ENCODE results near the gene AKAP13. TPM values are rescaled to one million over a fixed set of nuclear protein-coding genes. Genes with fewer than 3 reads are reported as not detected.
A peak's percentile ranks its signal among the peaks of the same experiment; 100 is the strongest.

The AKAP13 gene
- total RNA-seq, 2 donors from 2014 or later: 105 to 106 TPM

GRCh38 chr15:85489773-85490493 lies 109.5 kb downstream of the AKAP13 start:
- no peak for DNase-seq (ENCODE audit: low spot score in 2 of 2)
- Mint-ChIP-seq H3K27ac (no peak overlapping the region), H3K9me3 (no peaks in the 10 kb centered on the region), H3K36me3 (peaks cover 7% of the 10 kb centered on the region in 2 donors)
- ATAC-seq: no peak

- peaks cover 7% of the 10 kb centered on the region in 2 donors for H3K36me3 Mint-ChIP-seq
- no peaks in the 10 kb centered on the region for H3K9me3 Mint-ChIP-seq
- DNase-seq (ENCODE audit: low spot score in 2 of 2): no peak
- no peak for ATAC-seq
- no peak overlapping the region for H3K27ac Mint-ChIP-seq
Measured at GRCh38 chr15:85490856-85491255, 110.5 kb downstream of the AKAP13 start.

GRCh38 chr15:85491691-85492090 lies 111.3 kb downstream of the AKAP13 start:
- DNase-seq (ENCODE audit: low spot score in 2 of 2) (no peak), ATAC-seq (no peak)
- Mint-ChIP-seq H3K36me3 (peaks cover 7% of the 10 kb centered on the region in 2 donors), H3K9me3 (no peaks in the 10 kb centered on the region), H3K27ac (no peak overlapping the region)

GRCh38 chr15:85492406-85492805 lies 112.0 kb downstream of the AKAP13 start:
- Mint-ChIP-seq H3K9me3 (no peaks in the 10 kb centered on the region), H3K36me3 (peaks cover 7% of the 10 kb centered on the region in 2 donors), H3K27ac (no peak overlapping the region)
- no peak for ATAC-seq
- no peak for DNase-seq (ENCODE audit: low spot score in 2 of 2)

GRCh38 chr15:85493260-85493659 lies 112.9 kb downstream of the AKAP13 start:
- H3K9me3 Mint-ChIP-seq: no peaks in the 10 kb centered on the region

GRCh38 chr15:85494048-85494777 lies 113.8 kb downstream of the AKAP13 start:
- Mint-ChIP-seq H3K27ac (no peak overlapping the region), H3K36me3 (no peaks in the 10 kb centered on the region), H3K9me3 (no peaks in the 10 kb centered on the region)
- ATAC-seq (no peak), DNase-seq (ENCODE audit: low spot score in 2 of 2) (no peak)

More at GRCh38 chr15:85493260-85493659, 112.9 kb downstream of the AKAP13 start:
- ATAC-seq (no peak), DNase-seq (ENCODE audit: low spot score in 2 of 2) (no peak)
- H3K36me3 Mint-ChIP-seq: peaks cover 2 to 3% of the 10 kb centered on the region in 2 donors
- H3K27ac Mint-ChIP-seq: no peak overlapping the region

GRCh38 chr15:85495096-85495495 lies 114.7 kb downstream of the AKAP13 start:
- no peaks in the 10 kb centered on the region for H3K9me3 Mint-ChIP-seq
- no peak overlapping the region for H3K27ac Mint-ChIP-seq
- DNase-seq (ENCODE audit: low spot score in 2 of 2): no peak
- no peak for ATAC-seq
- no peaks in the 10 kb centered on the region for H3K36me3 Mint-ChIP-seq

- H3K36me3 Mint-ChIP-seq: no peaks in the 10 kb centered on the region
- no peaks in the 10 kb centered on the region for H3K9me3 Mint-ChIP-seq
- no peak overlapping the region for H3K27ac Mint-ChIP-seq
- DNase-seq (ENCODE audit: low spot score in 2 of 2) (no peak), ATAC-seq (no peak)
Measured at GRCh38 chr15:85495544-85495943, 115.1 kb downstream of the AKAP13 start.

- ATAC-seq (no peak), DNase-seq (ENCODE audit: low spot score in 2 of 2) (no peak)
- Mint-ChIP-seq H3K36me3 (no peaks in the 10 kb centered on the region), H3K27ac (no peak overlapping the region), H3K9me3 (no peaks in the 10 kb centered on the region)
Measured at GRCh38 chr15:85496151-85496550, 115.7 kb downstream of the AKAP13 start.

GRCh38 chr15:85496551-85497171 lies 116.3 kb downstream of the AKAP13 start:
- no peak overlapping the region for H3K27ac Mint-ChIP-seq
- no peaks in the 10 kb centered on the region for H3K9me3 Mint-ChIP-seq
- DNase-seq (ENCODE audit: low spot score in 2 of 2): no peak
- no peak for ATAC-seq
- H3K36me3 Mint-ChIP-seq: no peaks in the 10 kb centered on the region

- no peaks in the 10 kb centered on the region for H3K9me3 Mint-ChIP-seq
- DNase-seq (ENCODE audit: low spot score in 2 of 2) (no peak), ATAC-seq (no peak)
- H3K36me3 Mint-ChIP-seq: no peaks in the 10 kb centered on the region
- H3K27ac Mint-ChIP-seq: no peak overlapping the region
Measured at GRCh38 chr15:85497172-85497569, 116.8 kb downstream of the AKAP13 start.

GRCh38 chr15:85498471-85498870 lies 118.1 kb downstream of the AKAP13 start:
- DNase-seq (ENCODE audit: low spot score in 2 of 2): no peak
- Mint-ChIP-seq H3K9me3 (no peaks in the 10 kb centered on the region), H3K27ac (no peak overlapping the region), H3K36me3 (no peaks in the 10 kb centered on the region)
- ATAC-seq: no peak

GRCh38 chr15:85499371-85499887 lies 119.0 kb downstream of the AKAP13 start:
- Mint-ChIP-seq H3K27ac (no peak overlapping the region), H3K9me3 (no peaks in the 10 kb centered on the region), H3K36me3 (no peaks in the 10 kb centered on the region)
- ATAC-seq: no peak
- no peak for DNase-seq (ENCODE audit: low spot score in 2 of 2)

- ATAC-seq (peak in 1 of 2 donors; percentile 46), DNase-seq (ENCODE audit: low spot score in 2 of 2) (no peak)
- H3K27ac Mint-ChIP-seq: no peak overlapping the region
- no peaks in the 10 kb centered on the region for H3K9me3 Mint-ChIP-seq
- H3K36me3 Mint-ChIP-seq: no peaks in the 10 kb centered on the region
Measured at GRCh38 chr15:85500060-85500708, 119.8 kb downstream of the AKAP13 start.

GRCh38 chr15:85500729-85501128 lies 120.3 kb downstream of the AKAP13 start:
- ATAC-seq (no peak), DNase-seq (ENCODE audit: low spot score in 2 of 2) (no peak)
- Mint-ChIP-seq H3K9me3 (no peaks in the 10 kb centered on the region), H3K27ac (no peak overlapping the region), H3K36me3 (no peaks in the 10 kb centered on the region)

GRCh38 chr15:85501574-85501973 lies 121.2 kb downstream of the AKAP13 start:
- no peak for ATAC-seq
- no peak for DNase-seq (ENCODE audit: low spot score in 2 of 2)
- Mint-ChIP-seq H3K36me3 (no peaks in the 10 kb centered on the region), H3K27ac (no peak overlapping the region), H3K9me3 (no peaks in the 10 kb centered on the region)

All from activated naive CD4-positive, alpha-beta T cell treated with anti-CD3 and anti-CD28 coated beads, Interleukin-2, amount 50 U/mL, for 72 hours (primary cell).